ENCODE measurements around the gene TWF2.

The TWF2 gene

GRCh38 chr3:52259448-52259847 lies 20.5 kb upstream of the TWF2 start:
- H3K36me3 ChIP-seq = peaks cover 99% of the 10 kb centered on the region

GRCh38 chr3:52259035-52259434 lies 20.1 kb upstream of the TWF2 start:
- Histone ChIP-seq H3K36me3 (peaks cover 99% of the 10 kb centered on the region), H3K4me2 (no peak overlapping the region), H3K27ac (no peak overlapping the region), H4K20me1 (peaks cover 99% of the 10 kb centered on the region), H3K27me3 (no peaks in the 10 kb centered on the region), H3K4me3 (no peak overlapping the region), H3K4me1 (peaks cover 19% of the 10 kb centered on the region), H3K9me3 (no peaks in the 10 kb centered on the region), H3K9ac (no peak overlapping the region)
- no peak for TF ChIP-seq Cebpa-rat (IDR thresholded peaks at IDR 0.05)

More at GRCh38 chr3:52259448-52259847, 20.5 kb upstream of the TWF2 start:
- no peak overlapping the region for H3K4me2 ChIP-seq
- H4K20me1 ChIP-seq = peaks cover 99% of the 10 kb centered on the region
- H3K27ac ChIP-seq = no peak overlapping the region
- no peak overlapping the region for H3K4me3 ChIP-seq
- no peaks in the 10 kb centered on the region for H3K27me3 ChIP-seq
- H3K9me3 ChIP-seq = no peaks in the 10 kb centered on the region
- no peak for TF ChIP-seq Cebpa-rat (IDR thresholded peaks at IDR 0.05)
- peaks cover 14% of the 10 kb centered on the region for H3K4me1 ChIP-seq
- H3K9ac ChIP-seq = no peak overlapping the region

GRCh38 chr3:52257911-52258310 lies 19.0 kb upstream of the TWF2 start:
- Histone ChIP-seq H3K27ac (no peak overlapping the region), H4K20me1 (peaks cover 99% of the 10 kb centered on the region), H3K4me1 (peaks cover 30% of the 10 kb centered on the region), H3K4me2 (no peak overlapping the region), H3K4me3 (no peak overlapping the region), H3K9me3 (no peaks in the 10 kb centered on the region), H3K9ac (no peak overlapping the region), H3K27me3 (no peaks in the 10 kb centered on the region), H3K36me3 (peaks cover 95% of the 10 kb centered on the region)
- no peak for TF ChIP-seq Cebpa-rat (IDR thresholded peaks at IDR 0.05)

DNA sequence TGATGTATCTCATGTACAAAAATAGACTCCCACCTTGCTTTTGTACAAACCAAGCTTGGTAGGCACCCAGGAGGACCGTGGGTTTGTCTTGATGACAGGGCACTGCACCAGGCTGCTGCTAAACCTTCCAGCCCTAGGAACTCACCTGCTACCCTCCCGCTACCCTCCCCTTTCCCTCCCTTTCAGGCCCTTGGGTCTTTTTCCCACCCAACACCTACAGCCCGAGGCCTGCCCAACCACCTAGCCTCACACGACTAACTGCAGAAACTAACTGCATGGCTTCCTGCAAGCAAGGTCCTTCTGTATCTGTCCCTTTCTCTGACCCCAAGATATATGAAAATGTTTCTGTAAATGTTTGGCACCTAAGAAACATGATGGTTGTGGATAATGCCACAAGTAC lies 17.7 kb upstream of the TWF2 start:
- Histone ChIP-seq H3K27ac (no peak overlapping the region), H3K9me3 (no peaks in the 10 kb centered on the region), H3K36me3 (peaks cover 90% of the 10 kb centered on the region), H3K9ac (no peak overlapping the region), H4K20me1 (peaks cover 89% of the 10 kb centered on the region), H3K4me1 (peaks cover 34% of the 10 kb centered on the region), H3K4me2 (no peak overlapping the region), H3K4me3 (no peak overlapping the region), H3K27me3 (no peaks in the 10 kb centered on the region)
- TF ChIP-seq Cebpa-rat (IDR thresholded peaks at IDR 0.05) = no peak

- no peak overlapping the region for H3K4me3 ChIP-seq
- no peak for TF ChIP-seq Cebpa-rat (IDR thresholded peaks at IDR 0.05)
- H3K36me3 ChIP-seq = peaks cover 90% of the 10 kb centered on the region
- H3K9me3 ChIP-seq = no peaks in the 10 kb centered on the region
- H3K9ac ChIP-seq = no peak overlapping the region
- H3K4me2 ChIP-seq = no peak overlapping the region
- peaks cover 37% of the 10 kb centered on the region for H3K4me1 ChIP-seq
- H4K20me1 ChIP-seq = peaks cover 85% of the 10 kb centered on the region
- no peaks in the 10 kb centered on the region for H3K27me3 ChIP-seq
- no peak overlapping the region for H3K27ac ChIP-seq
These were observed 17.2 kb upstream of the TWF2 start for GRCh38 chr3:52256159-52256558.

- no peak for TF ChIP-seq Cebpa-rat (IDR thresholded peaks at IDR 0.05)
- Histone ChIP-seq H3K4me3 (no peak overlapping the region), H3K4me2 (peak overlapping the region; percentile 85), H3K36me3 (peaks cover 90% of the 10 kb centered on the region), H3K9me3 (no peaks in the 10 kb centered on the region), H4K20me1 (peaks cover 78% of the 10 kb centered on the region), H3K4me1 (peaks cover 44% of the 10 kb centered on the region), H3K27ac (no peak overlapping the region), H3K27me3 (no peaks in the 10 kb centered on the region), H3K9ac (no peak overlapping the region)
These were observed 15.7 kb upstream of the TWF2 start for GRCh38 chr3:52254608-52255007.

DNA sequence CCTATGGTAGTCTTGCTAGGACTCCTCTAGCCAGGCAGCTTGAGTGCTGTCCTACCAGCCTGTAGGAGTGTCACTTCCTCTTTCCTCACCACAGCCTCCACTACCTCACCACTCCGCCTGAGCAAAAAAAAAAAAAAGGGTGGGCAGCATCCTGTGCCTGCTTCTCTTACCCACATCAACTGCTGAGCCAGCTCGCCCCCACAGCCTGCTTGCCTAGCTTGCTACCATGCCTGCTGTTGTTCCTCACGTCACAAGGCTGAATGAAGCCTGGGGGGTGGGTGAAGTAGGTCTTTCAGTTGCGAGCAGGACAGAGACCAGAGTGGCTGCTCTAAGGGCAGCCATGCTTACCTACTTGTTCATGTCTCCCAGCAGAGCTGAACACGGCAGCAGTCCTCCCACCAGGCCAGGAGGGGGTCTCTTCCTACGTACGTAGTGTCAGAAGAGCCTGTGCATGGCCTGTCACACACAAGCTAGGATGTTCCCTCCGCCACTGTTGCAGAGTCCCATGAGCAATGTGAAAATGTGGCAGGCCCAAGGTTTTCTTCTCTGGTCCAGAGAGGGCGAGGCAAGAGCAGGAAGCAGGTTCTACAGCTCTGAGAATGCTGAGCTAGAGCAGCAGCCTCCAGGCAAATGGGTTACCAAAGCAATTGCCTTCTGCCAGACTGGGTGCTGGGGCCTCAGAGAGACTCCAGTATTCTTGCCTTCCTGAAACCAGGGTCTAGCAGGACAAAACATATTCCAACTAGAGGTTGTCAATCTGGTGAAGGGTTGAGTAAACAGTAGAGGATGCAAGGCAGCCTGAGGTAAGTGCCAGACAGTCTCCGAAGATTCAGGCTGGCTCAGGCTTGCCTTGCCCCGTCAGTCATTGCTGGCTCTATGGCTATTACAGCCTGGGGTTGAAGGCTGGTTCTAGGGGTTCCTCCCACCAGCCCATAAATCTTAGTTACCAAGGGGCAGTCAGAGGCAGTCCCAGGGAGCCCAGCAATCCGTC lies 14.7 kb upstream of the TWF2 start:
- Histone ChIP-seq H3K4me3 (peak overlapping the region; percentile 50), H3K4me1 (peaks cover 44% of the 10 kb centered on the region), H4K20me1 (peaks cover 76% of the 10 kb centered on the region), H3K27ac (peak overlapping the region; percentile 76), H3K4me2 (peak overlapping the region; percentile 85), H3K9ac (peak overlapping the region; percentile 34), H3K9me3 (no peaks in the 10 kb centered on the region), H3K36me3 (peaks cover 90% of the 10 kb centered on the region), H3K27me3 (no peaks in the 10 kb centered on the region)
- TF ChIP-seq Cebpa-rat (IDR thresholded peaks at IDR 0.05) = no peak

DNA sequence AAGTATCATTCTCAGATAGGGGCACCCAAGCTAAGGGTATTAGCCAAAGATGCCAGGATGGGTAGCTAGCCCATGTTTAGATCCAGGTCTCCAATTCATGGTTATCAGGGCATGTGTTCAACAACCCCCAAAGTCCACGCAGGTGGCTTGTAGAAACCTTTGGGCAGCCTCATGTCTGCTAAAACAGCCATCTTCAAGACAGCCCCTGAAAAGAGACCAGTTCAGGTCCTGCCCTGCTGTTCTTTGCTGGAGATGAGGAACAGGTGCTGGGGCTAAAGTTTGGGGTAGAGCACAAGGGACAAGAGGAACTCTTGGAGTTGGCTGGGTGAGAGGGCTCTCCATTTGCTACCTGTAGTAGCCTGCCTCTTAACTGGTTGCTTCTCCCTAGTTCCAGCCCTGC lies 11.2 kb upstream of the TWF2 start:
- Histone ChIP-seq H3K36me3 (peaks cover 64% of the 10 kb centered on the region), H3K27ac (no peak overlapping the region), H3K4me2 (no peak overlapping the region), H4K20me1 (peaks cover 41% of the 10 kb centered on the region), H3K9me3 (no peaks in the 10 kb centered on the region), H3K27me3 (no peaks in the 10 kb centered on the region), H3K4me1 (peaks cover 56% of the 10 kb centered on the region), H3K9ac (peak overlapping the region; percentile 5; the same call in 1 of the 2 replicates), H3K4me3 (no peak overlapping the region)
- no peak for TF ChIP-seq Cebpa-rat (IDR thresholded peaks at IDR 0.05)

DNA sequence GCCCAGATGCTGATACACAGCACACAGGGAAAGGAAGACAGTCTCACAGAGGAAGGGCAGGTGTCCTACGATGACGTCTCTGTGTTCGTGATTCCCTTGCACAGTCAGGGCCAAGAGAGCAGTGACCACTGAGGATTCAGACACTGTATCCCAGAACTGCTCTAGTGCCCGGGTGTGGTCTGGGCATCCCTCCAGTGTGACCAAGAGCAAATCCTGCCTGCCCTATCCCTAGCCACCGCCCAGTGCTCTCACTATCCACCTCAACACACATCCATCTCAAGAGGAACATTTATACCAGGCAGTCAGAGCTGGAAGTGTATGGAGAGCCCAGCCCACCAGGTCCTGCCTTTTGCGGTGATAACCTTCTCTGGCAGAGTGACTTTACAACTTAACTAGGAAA lies 10.7 kb upstream of the TWF2 start:
- peaks cover 60% of the 10 kb centered on the region for H3K36me3 ChIP-seq
- peak overlapping the region; percentile 5; the same call in 1 of the 2 replicates for H3K9ac ChIP-seq
- H4K20me1 ChIP-seq = peaks cover 37% of the 10 kb centered on the region
- no peak overlapping the region for H3K4me3 ChIP-seq
- H3K4me1 ChIP-seq = peaks cover 56% of the 10 kb centered on the region
- no peaks in the 10 kb centered on the region for H3K27me3 ChIP-seq
- H3K9me3 ChIP-seq = no peaks in the 10 kb centered on the region
- no peak overlapping the region for H3K27ac ChIP-seq
- TF ChIP-seq Cebpa-rat (IDR thresholded peaks at IDR 0.05) = no peak
- H3K4me2 ChIP-seq = no peak overlapping the region

GRCh38 chr3:52248816-52249547 lies 10.0 kb upstream of the TWF2 start:
- Histone ChIP-seq H3K9ac (no peak overlapping the region), H3K36me3 (peaks cover 53% of the 10 kb centered on the region), H3K9me3 (no peaks in the 10 kb centered on the region), H4K20me1 (peaks cover 30% of the 10 kb centered on the region), H3K4me1 (peaks cover 56% of the 10 kb centered on the region), H3K4me2 (no peak overlapping the region), H3K27ac (no peak overlapping the region), H3K27me3 (no peaks in the 10 kb centered on the region), H3K4me3 (no peak overlapping the region)
- no peak for TF ChIP-seq Cebpa-rat (IDR thresholded peaks at IDR 0.05)

Data from BLaER1 (cell line).